Thoracic aorta (tissue), 2 donors: ENCODE results near the gene TGFB1. TPM values are rescaled to one million over a fixed set of nuclear protein-coding genes. Genes with fewer than 3 reads are reported as not detected.
"Not testable (repeated sequence)": the region's sequence is repeated elsewhere in the genome, so short reads cannot be mapped to it uniquely, and the experiment has no call there.

Source experiments
- ATAC-seq: fragments of 150-250 bp; one replicate; pipeline ENCODE4 v1.8.0; 2017; ENCODE audit warnings: low read depth; ENCODE audit not compliant: insufficient number of reproducible peaks, low FRiP score
- DNase-seq: peaks from one replicate; pipeline ENCODE4 v3.0.0-alpha.2; 2020; ENCODE audit warnings: low spot score
- H3K27ac ChIP-seq, 2 donors: fragments of 200-600 bp; sonication (generic); 1 replicate in 1 of 2; 2 replicates in 1 of 2; pipeline ENCODE4 v1.5.1; 2016; ENCODE audit warnings: mild to moderate bottlenecking in 2 of 2, moderate library complexity in 2 of 2
- H3K27me3 ChIP-seq: fragments of 200-600 bp; sonication (generic); replicated peaks from 2 replicates; pipeline ENCODE4 v1.6.0; 2016; ENCODE audit warnings: mild to moderate bottlenecking; ENCODE audit not compliant: insufficient read depth
- H3K36me3 ChIP-seq: fragments of 200-600 bp; sonication (generic); one replicate; pipeline ENCODE4 v1.5.1; 2016
- H3K4me1 ChIP-seq, 2 donors: fragments of 200-600 bp; sonication (generic); 1 replicate in 1 of 2; 2 replicates in 1 of 2; pipeline versions ENCODE4 v1.5.1 to v1.6.0; 2016; ENCODE audit warnings: low read depth in 2 of 2, mild to moderate bottlenecking in 1 of 2; ENCODE audit not compliant: control insufficient read depth in 1 of 2
- H3K4me3 ChIP-seq: fragments of 200-600 bp; sonication (generic); 2 replicates; pipeline ENCODE4 v1.5.1; 2016; ENCODE audit warnings: mild to moderate bottlenecking
- H3K9me3 ChIP-seq: fragments of 200-600 bp; sonication (generic); 2 replicates; pipeline ENCODE4 v1.5.1; 2016
- CTCF ChIP-seq: fragments of 200-600 bp; sonication (generic); IDR thresholded peaks from one replicate; pipeline ENCODE4 v1.5.1; 2019; ENCODE audit warnings: antibody characterized with exemption
- total RNA-seq, 2 donors: library from RNA; depleted of rRNA; stranded (reverse); fragments of >200 nt; gene quantifications; one replicate each; pipeline versions ENCODE4 v1.1.0 to v1.2.3, GENCODE V29; 2016

TGFB1 gene
- total RNA-seq, 2 donors from 2014 or later, result 55.1 to 69.6 TPM

- ATAC-seq (no peak), DNase-seq (no peak)
- Histone ChIP-seq H3K4me1 (peaks cover 19 to 22% of the 10 kb centered on the region in 2 donors), H3K36me3 (no peaks in the 10 kb centered on the region), H3K9me3 (no peaks in the 10 kb centered on the region), H3K4me3 (peak within 1 kb of the TSS; percentile 88), H3K27ac (peak within 1 kb of the TSS; percentile 75 to 77), H3K27me3 (no peaks in the 10 kb centered on the region)
- TF ChIP-seq CTCF, result no peak
These were observed 22.7 kb upstream of the TGFB1 start, which contains the start of gene TMEM91 for GRCh38 chr19:41376241-41376997. Gene TMEM91, plus strand, starts transcription at chr19:41376533. Its CDS starts 1,777 bp downstream, at chr19:41378310.

- Histone ChIP-seq H3K4me1 (peaks cover 19 to 22% of the 10 kb centered on the region in 2 donors), H3K27me3 (no peaks in the 10 kb centered on the region), H3K9me3 (no peaks in the 10 kb centered on the region), H3K36me3 (no peaks in the 10 kb centered on the region), H3K27ac (peak overlapping the region in 1 of 2 donors; percentile 30), H3K4me3 (peak overlapping the region; percentile 25)
- DNase-seq, result peak; percentile 55
- ATAC-seq, result no peak
- TF ChIP-seq CTCF, result no peak
These were observed 20.3 kb upstream of the TGFB1 start for GRCh38 chr19:41373993-41374392.

- DNase-seq, result no peak
- TF ChIP-seq CTCF, result no peak
These were observed 18.8 kb upstream of the TGFB1 start for GRCh38 chr19:41372501-41372900.

GRCh38 chr19:41371541-41371940 is 17.8 kb upstream of the TGFB1 start:
- Histone ChIP-seq H3K36me3 (no peaks in the 10 kb centered on the region), H3K9me3 (no peaks in the 10 kb centered on the region), H3K4me3 (no peak overlapping the region), H3K4me1 (peaks cover 27 to 34% of the 10 kb centered on the region in 2 donors), H3K27me3 (no peaks in the 10 kb centered on the region), H3K27ac (no peak overlapping the region)
- no peak for ATAC-seq
- no peak for DNase-seq
- TF ChIP-seq CTCF, result no peak

More at GRCh38 chr19:41372501-41372900, 18.8 kb upstream of the TGFB1 start:
- H3K4me3 ChIP-seq, result no peak overlapping the region
- no peaks in the 10 kb centered on the region for H3K27me3 ChIP-seq
- no peaks in the 10 kb centered on the region for H3K9me3 ChIP-seq
- no peak overlapping the region for H3K27ac ChIP-seq
- H3K4me1 ChIP-seq, result peaks cover 26 to 33% of the 10 kb centered on the region in 2 donors
- no peaks in the 10 kb centered on the region for H3K36me3 ChIP-seq
- ATAC-seq, result no peak

- H3K9me3 ChIP-seq, H3K27ac ChIP-seq, DNase-seq, H3K27me3 ChIP-seq, ATAC-seq, H3K36me3 ChIP-seq, H3K4me3 ChIP-seq: not testable (repeated sequence)
- H3K4me1 ChIP-seq, result peaks cover 27 to 31% of the 10 kb centered on the region in 2 donors
These were observed 17.4 kb upstream of the TGFB1 start for GRCh38 chr19:41371119-41371518.
